Calu3 (cell line): ENCODE measurements around the gene NUDT8. TPM values are rescaled to one million over a fixed set of nuclear protein-coding genes. Genes with fewer than 3 reads are reported as not detected.
"Not testable (repeated sequence)": the region's sequence is repeated elsewhere in the genome, so short reads cannot be mapped to it uniquely, and the experiment has no call there.

Experiments used
- BruUV-seq: library from RNA; stranded (reverse); fragments of 400-500 nt; replicated peaks from 2 replicates; lab custom pipeline; 2021; lab: Mats Ljungman, UMichigan
- CTCF ChIA-PET: fragments of 300-600 bp; sonication (Branson Sonifier 250); formaldehyde crosslinking; loops from one replicate; lab custom pipeline; 2022; ENCODE audit warnings: antibody characterized with exemption; lab: Charles Lee
- DNase-seq: peaks from one replicate; pipeline ENCODE4 v3.0.0; 2022
- H3K27ac Mint-ChIP-seq: one replicate; pipeline ENCODE4 v1.8.0; 2022; ENCODE audit warnings: mixed read lengths; ENCODE audit not compliant: unreplicated experiment
- H3K27me3 Mint-ChIP-seq: one replicate; pipeline ENCODE4 v1.8.0; 2022; ENCODE audit warnings: mixed read lengths; ENCODE audit not compliant: unreplicated experiment
- H3K36me3 Mint-ChIP-seq: one replicate; pipeline ENCODE4 v1.8.0; 2022; ENCODE audit warnings: mild to moderate bottlenecking, moderate library complexity, mixed read lengths; ENCODE audit not compliant: insufficient read depth, unreplicated experiment
- H3K4me1 Mint-ChIP-seq: one replicate; pipeline ENCODE4 v1.8.0; 2022; ENCODE audit warnings: mild to moderate bottlenecking, low read depth, mixed read lengths; ENCODE audit not compliant: unreplicated experiment
- H3K4me3 Mint-ChIP-seq: one replicate; pipeline ENCODE4 v1.8.0; 2022; ENCODE audit warnings: mild to moderate bottlenecking, low read depth, moderate library complexity, mixed read lengths; ENCODE audit not compliant: unreplicated experiment
- H3K9me3 Mint-ChIP-seq: one replicate; pipeline ENCODE4 v1.8.0; 2022; ENCODE audit warnings: low read depth, mixed read lengths; ENCODE audit not compliant: unreplicated experiment
- intact Hi-C: fragments of 100-400 bp; cut with micrococcal nuclease; formaldehyde crosslinking; loops from one replicate; pipeline ENCODE4 v1.10.0; 2022; ENCODE audit not compliant: unreplicated experiment
- total RNA-seq: library from RNA; stranded (reverse); gene quantifications from 2 replicates; pipeline ENCODE4 v1.2.3, GENCODE V29; 2022
- TF ChIP-seq, protein P1 (sequence below): fragments of 200-600 bp; IDR thresholded peaks from one replicate; pipeline ENCODE4 v1.8.0; 2022; ENCODE audit warnings: antibody characterized with exemption; ENCODE audit not compliant: unreplicated experiment

NUDT8 gene
- total RNA-seq, 1 experiment from 2014 or later: 9.7 TPM

DNA sequence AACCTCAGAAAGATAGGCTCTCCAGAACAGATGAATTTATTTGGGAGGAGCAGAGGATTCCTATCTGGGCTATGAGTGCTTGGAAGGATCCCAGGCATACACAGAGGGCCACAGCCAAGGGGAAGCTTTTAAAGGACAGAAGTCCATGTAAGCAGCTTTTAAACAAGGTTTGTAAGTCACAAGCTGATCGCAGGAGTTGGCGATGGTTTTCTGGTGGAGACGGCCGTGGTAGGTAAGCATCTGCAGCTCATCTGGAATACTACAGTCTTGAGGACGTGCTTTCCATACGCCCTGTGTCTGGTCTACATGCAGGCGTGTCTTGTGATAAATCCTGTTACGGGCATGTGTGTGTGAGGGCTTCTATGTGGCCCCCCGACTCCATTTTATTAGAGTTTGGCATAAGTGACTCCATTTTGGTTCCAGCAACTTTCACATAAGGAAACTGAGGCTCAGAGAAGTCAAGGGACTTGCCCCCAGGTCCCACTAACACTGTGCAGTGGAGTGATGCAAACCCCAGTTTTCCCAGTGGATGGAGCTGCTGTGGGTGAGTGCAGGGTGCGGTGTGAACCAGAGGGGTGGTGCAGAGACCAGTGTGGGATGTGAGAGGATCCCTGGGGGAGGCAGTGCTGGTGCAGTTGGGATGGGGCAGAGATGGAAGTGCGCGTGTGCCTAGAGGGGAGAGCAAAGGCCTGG lies 32.6 kb upstream of the NUDT8 start:
- no peaks in the 10 kb centered on the region for H3K27me3 Mint-ChIP-seq
- BruUV-seq: no TSS peak
- DNase-seq: no peak
- H3K9me3 Mint-ChIP-seq: no peaks in the 10 kb centered on the region
- CTCF ChIA-PET: no interaction called here
- intact Hi-C loops: no loop called here
- no peak overlapping the region for H3K4me3 Mint-ChIP-seq
- peaks cover 8% of the 10 kb centered on the region for H3K36me3 Mint-ChIP-seq
- no peak overlapping the region for H3K27ac Mint-ChIP-seq
- H3K4me1 Mint-ChIP-seq: peaks cover 10% of the 10 kb centered on the region
- TF ChIP-seq, protein P1, sequence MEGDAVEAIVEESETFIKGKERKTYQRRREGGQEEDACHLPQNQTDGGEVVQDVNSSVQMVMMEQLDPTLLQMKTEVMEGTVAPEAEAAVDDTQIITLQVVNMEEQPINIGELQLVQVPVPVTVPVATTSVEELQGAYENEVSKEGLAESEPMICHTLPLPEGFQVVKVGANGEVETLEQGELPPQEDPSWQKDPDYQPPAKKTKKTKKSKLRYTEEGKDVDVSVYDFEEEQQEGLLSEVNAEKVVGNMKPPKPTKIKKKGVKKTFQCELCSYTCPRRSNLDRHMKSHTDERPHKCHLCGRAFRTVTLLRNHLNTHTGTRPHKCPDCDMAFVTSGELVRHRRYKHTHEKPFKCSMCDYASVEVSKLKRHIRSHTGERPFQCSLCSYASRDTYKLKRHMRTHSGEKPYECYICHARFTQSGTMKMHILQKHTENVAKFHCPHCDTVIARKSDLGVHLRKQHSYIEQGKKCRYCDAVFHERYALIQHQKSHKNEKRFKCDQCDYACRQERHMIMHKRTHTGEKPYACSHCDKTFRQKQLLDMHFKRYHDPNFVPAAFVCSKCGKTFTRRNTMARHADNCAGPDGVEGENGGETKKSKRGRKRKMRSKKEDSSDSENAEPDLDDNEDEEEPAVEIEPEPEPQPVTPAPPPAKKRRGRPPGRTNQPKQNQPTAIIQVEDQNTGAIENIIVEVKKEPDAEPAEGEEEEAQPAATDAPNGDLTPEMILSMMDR: no peak

DNA sequence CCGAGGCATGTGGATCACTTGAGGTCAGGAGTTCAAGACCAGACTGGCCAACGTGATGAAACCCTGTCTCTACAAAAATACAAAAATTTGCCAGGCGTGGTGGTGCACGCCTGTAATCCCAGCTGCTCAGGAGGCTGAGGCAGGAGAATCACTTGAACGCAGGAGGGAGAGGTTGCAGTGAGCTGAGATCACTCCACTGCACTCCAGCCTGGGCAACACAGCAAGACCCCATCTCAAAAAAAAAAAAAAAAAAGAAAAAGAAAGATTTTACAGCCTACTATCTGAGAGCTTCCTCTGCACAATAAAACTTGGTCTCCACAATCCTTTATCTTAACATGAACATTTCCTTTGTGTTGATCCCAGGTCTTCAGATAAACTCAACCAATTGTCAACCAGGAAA lies 31.0 kb upstream of the NUDT8 start:
- intact Hi-C loops, DNase-seq, H3K36me3 Mint-ChIP-seq, H3K4me1 Mint-ChIP-seq, H3K9me3 Mint-ChIP-seq, BruUV-seq, H3K27me3 Mint-ChIP-seq, H3K4me3 Mint-ChIP-seq, H3K27ac Mint-ChIP-seq: not testable (repeated sequence)
- CTCF ChIA-PET: interaction anchor here (0.7 to 3.2 kb wide), 2 partner anchors 32 to 65 kb away, joined by 3 to 17 read pairs; partner anchors contain the start of gene NUDT8

DNA sequence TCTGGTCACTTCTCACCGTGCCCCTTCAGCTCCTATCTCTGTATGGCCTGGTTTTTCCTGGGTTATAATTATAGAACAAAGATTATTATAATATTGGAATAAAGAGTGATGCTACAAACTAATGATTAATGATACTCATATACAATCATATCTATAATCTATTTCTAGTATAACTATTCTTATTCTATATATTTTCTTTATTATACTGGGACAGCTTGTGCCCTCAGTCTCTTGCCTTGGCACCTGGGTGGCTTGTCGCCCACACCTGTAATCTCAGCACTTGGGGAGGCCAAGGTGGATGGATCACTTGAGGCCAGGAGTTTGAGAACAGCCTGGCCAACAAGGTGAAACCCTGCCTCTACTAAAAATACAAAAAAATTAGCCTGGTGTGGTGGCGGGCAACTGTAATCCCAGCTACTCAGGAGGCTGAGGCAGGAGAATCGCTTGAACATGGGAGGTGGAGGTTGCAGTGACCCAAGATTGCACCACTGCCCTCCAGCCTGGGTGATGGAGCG lies 30.0 kb upstream of the NUDT8 start:
- intact Hi-C loops: loop anchor here (2.0 to 10.0 kb wide), 2 partner anchors 27 to 85 kb away; no protein-coding TSS in a partner anchor
- not testable (repeated sequence) for BruUV-seq, H3K4me3 Mint-ChIP-seq, DNase-seq, H3K9me3 Mint-ChIP-seq, H3K36me3 Mint-ChIP-seq, H3K27ac Mint-ChIP-seq, H3K4me1 Mint-ChIP-seq, H3K27me3 Mint-ChIP-seq
- CTCF ChIA-PET: interaction anchor here (1.1 to 3.2 kb wide), 3 partner anchors 15 to 31 kb away, joined by 8 to 17 read pairs (median 9); partner anchors contain the start of genes ALDH3B2 and NUDT8

DNA sequence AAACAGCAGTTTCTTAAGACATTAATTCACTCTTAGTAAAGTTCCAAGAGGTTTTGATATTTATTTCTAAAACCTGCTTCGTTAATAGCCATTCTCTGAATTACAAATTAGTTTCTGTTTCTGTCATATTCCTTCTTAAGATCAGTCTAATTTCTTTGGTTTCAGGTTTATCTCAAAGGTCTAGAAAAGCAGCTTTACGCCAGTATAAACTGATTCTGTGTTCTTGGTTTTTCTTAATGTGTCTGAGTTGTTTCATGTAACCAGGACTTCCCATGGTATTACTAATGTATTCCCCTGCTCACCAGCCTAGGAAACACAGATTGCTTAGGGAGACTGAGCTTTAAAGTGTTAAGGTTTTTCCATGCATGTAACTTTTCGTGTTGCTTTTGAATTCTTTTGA lies 27.6 kb upstream of the NUDT8 start:
- intact Hi-C loops: loop anchor here (10.0 kb wide), 1 partner anchor 82 kb away; no protein-coding TSS in a partner anchor
- CTCF ChIA-PET: no interaction called here
- Mint-ChIP-seq H3K4me3 (no peak overlapping the region), H3K9me3 (no peaks in the 10 kb centered on the region), H3K27ac (no peak overlapping the region), H3K27me3 (no peaks in the 10 kb centered on the region), H3K4me1 (peaks cover 16% of the 10 kb centered on the region), H3K36me3 (peaks cover 8% of the 10 kb centered on the region)
- TF ChIP-seq, protein P1: no peak
- no TSS peak for BruUV-seq
- no peak for DNase-seq

GRCh38 chr11:67656278-67656922 lies 26.7 kb upstream of the NUDT8 start:
- Mint-ChIP-seq H3K27me3 (no peaks in the 10 kb centered on the region), H3K27ac (no peak overlapping the region), H3K36me3 (peaks cover 8% of the 10 kb centered on the region), H3K4me3 (no peak overlapping the region), H3K4me1 (peaks cover 18% of the 10 kb centered on the region), H3K9me3 (no peaks in the 10 kb centered on the region)
- intact Hi-C loops: loop anchor here (10.0 kb wide), 1 partner anchor 82 kb away; no protein-coding TSS in a partner anchor
- no peak for DNase-seq
- BruUV-seq: no TSS peak
- CTCF ChIA-PET: no interaction called here
- TF ChIP-seq, protein P1: no peak
